Activated CD4-positive, alpha-beta T cell treated with anti-CD3 and anti-CD28 coated beads, Interleukin-2, amount 50 U/mL, for 48 hours (primary cell): ENCODE measurements around the gene TRIM44.
"Not testable (repeated sequence)": the region's sequence is repeated elsewhere in the genome, so short reads cannot be mapped to it uniquely, and the experiment has no call there.

Experiments used
- DNase-seq, 2 experiments: peaks; one replicate each; pipeline ENCODE4 v3.0.0-alpha.2; 2020

Gene TRIM44

DNA sequence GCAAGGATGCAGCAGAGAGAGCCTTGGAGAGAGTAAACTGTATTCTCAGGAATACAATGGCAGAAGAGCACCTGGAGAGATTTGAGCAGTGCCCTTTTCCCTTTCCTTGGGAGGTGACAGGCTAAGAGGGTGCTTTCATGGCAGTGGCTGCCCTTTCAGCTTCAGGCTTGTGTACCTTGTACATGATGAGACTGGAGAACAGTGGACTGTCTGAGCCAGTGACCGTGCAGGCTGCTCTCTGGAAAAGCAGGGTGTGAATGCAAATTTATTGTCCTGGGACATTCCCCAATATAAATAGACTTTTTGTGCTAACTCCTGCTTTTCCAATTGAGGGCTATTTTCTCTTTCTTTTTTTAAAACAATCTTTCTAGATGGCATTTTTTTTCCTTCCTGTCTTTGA, 99.3 kb downstream of the TRIM44 start:
- no peak for DNase-seq

GRCh38 chr11:35763301-35763700, 100.7 kb downstream of the TRIM44 start:
- DNase-seq, result no peak

DNA sequence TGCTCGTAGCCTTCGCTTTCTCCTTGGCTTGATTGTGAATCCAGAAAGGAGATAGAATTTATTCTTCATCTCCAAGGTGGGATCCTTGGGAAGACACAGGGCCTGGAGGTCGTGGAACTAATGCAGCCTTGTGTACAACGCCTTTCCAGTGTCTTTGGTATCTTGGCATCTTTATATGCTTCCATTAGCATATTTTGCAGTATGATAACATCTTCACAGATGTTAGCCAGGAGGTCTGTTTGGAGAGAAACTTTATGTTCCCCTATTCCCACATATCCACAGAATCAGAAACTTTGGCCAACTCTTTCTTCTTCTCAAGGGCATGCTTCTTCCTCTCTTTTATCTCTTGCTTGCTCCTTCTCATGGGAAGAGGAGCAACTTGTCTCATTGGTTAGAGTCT, 101.2 kb downstream of the TRIM44 start:
- DNase-seq, result no peak

GRCh38 chr11:35764417-35764816, 101.8 kb downstream of the TRIM44 start:
- DNase-seq, result no peak

GRCh38 chr11:35765211-35765610, 102.6 kb downstream of the TRIM44 start:
- no peak for DNase-seq

DNA sequence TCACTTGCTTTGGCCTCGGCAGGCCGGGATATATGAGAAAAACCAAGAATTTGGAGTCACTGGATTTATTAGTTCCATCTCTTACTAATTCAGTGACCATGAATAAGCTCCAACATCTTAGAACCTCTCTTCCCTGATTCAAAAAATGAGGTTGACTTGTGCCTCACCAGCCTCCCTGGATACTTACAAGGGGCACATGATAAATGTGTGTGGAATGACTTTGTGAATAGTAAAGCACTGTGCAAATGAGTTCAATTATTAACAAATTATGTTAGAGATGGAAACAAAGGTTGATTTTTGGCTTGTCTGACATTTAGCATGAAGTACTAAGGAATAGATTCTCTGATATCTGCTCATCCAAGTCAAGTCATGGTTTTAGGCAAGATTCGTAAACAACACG, 104.1 kb downstream of the TRIM44 start:
- DNase-seq, result no peak

- not testable (repeated sequence) for DNase-seq
Measured at GRCh38 chr11:35770425-35770824, 107.8 kb downstream of the TRIM44 start.

DNA sequence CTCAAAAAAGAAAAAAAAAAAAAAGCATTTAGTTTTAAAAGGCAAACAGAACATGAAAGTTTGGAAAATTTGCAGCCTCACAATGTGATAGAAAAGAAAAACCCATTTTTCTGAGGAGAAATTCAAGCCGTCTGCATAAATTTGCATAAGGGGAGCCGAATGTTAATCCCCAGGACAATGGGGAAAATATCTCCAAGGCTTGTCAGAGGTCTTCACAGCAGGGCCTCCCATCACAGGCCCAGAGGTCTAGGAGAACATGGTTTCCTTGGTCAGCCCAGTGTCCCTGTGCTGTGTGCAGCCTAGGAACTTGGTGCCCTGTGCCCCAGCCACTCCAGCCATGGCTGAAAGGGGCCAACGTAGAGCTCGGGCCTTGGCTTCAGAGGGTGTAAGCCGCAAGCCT, 109.1 kb downstream of the TRIM44 start:
- DNase-seq, result no peak

DNA sequence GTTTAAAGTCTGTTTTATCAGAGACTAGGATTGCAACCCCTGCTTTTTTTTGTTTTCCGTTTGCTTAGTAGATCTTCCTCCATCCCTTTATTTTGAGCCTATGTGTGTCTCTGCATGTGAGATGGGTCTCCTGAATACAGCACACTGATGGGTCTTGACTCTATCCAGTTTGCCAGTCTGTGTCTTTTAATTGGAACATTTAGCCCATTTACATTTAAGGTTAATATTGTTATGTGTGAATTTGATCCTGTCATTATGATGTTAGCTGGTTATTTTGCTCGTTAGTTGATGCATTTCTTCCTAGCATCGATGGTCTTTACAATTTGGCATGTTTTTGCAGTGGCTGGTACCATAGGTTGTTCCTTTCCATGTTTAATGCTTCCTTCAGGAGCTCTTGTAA, 114.7 kb downstream of the TRIM44 start:
- not testable (repeated sequence) for DNase-seq

GRCh38 chr11:35778943-35779342, 116.4 kb downstream of the TRIM44 start:
- DNase-seq, result not testable (repeated sequence)

- DNase-seq, result no peak
Measured at GRCh38 chr11:35779409-35779808, 116.8 kb downstream of the TRIM44 start.

GRCh38 chr11:35780951-35781860, 118.6 kb downstream of the TRIM44 start:
- DNase-seq, result no peak

GRCh38 chr11:35781861-35782470, 119.4 kb downstream of the TRIM44 start:
- no peak for DNase-seq

DNA sequence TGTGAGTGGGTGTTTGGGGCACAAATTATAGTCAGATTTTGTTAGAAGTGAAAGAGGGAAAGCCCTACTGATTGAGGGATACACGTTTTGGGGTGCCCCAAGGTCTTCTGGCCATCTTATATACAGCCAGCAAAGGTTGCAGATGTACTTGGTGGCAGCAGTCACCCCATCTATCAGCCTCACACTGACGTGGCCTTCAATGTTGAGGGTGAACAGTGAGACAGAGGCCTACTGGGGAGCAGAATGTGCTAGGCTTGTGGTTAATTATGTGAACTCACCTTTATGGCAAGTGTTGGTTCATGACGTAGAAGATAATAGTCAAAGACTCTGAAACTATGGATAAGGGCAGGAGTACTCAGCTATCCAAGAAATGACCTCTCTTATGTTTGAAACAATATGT, 121.2 kb downstream of the TRIM44 start:
- no peak for DNase-seq

DNA sequence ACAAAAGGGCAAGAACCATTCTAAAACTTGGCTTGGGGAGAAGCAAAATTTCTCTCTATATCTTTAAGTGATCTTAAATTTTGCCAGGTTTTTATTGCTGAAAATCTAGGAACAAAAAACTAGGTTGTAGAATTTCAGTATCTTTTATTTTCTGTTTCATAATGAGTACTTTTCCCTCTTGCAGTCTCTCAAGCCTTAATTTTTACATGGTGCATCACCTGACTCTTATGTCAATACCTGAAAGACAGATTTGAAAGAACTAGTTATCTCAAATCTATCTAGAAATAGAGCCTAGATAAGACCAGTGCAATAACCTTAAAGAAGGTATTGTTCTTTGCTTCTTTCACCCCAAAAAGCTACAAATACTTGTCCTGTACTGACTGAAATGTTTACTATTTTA, 122.1 kb downstream of the TRIM44 start:
- DNase-seq, result no peak

GRCh38 chr11:35785287-35786167, 123.0 kb downstream of the TRIM44 start:
- DNase-seq, result no peak

- no peak for DNase-seq
Measured at GRCh38 chr11:35786188-35786587, 123.6 kb downstream of the TRIM44 start.

DNA sequence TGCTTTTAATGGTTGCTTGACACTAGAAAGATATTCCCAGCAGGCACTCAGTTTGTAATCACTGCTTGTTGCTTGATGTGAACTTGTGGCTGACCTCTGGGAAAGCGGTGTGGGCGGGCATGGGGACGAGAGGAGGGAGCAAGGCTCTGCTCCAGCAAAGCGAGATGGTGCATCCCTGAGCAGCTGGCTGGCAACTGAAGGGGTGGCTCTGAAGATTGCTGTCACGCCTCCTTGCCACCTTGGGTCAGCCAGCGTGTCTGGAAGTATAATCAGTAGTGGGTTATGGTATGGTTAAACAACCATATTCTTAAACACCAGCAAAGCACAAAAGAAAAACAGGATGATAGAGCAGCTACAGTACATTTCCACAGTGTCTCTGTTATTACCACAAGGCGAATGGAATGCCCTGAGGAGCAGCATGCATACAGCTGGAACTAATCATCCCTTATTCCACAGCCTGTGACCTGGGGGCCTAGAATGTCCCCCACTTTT, 124.5 kb downstream of the TRIM44 start:
- DNase-seq, result no peak

- no peak for DNase-seq
Measured at GRCh38 chr11:35787626-35788025, 125.1 kb downstream of the TRIM44 start.

DNA sequence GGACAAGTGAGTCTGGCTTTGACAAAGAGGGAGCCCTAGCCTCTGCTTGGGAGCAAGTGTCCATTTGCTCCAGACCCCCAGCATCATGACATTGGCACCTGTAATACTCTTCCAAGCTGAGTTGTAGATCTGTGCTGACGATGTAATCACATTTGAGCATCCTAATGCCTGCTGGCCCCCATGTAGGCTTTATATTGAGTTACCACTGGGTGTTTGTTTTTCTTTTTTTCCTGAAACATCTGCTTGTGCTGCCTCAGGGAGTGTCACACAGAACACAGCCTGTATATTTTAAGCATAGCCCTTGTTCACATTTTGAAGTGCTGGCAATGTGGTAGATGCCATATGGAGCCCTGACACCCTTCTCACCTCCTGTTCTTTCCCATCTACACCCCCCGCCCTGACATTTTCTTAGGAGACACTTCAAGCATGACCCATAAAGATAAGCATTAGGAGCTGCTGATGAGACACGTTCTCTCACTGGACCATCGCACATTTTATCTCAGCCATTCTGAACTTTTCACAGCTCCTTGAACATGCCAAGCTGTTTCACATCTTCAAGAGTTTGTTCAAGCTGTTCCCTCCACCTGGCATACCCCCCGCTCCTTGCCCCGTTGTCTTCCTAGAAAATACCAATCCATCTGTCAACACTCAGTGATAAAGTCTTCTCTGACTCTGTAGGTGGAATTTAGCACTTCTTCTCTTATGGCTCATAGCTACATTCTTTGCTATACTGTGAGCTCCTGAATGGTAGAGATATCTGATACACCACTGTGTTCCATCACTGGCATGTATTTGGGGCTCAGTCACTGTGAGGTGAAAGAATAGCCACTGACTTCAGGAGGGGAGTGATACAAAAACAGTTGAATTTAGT, 128.7 kb downstream of the TRIM44 start:
- no peak for DNase-seq

DNA sequence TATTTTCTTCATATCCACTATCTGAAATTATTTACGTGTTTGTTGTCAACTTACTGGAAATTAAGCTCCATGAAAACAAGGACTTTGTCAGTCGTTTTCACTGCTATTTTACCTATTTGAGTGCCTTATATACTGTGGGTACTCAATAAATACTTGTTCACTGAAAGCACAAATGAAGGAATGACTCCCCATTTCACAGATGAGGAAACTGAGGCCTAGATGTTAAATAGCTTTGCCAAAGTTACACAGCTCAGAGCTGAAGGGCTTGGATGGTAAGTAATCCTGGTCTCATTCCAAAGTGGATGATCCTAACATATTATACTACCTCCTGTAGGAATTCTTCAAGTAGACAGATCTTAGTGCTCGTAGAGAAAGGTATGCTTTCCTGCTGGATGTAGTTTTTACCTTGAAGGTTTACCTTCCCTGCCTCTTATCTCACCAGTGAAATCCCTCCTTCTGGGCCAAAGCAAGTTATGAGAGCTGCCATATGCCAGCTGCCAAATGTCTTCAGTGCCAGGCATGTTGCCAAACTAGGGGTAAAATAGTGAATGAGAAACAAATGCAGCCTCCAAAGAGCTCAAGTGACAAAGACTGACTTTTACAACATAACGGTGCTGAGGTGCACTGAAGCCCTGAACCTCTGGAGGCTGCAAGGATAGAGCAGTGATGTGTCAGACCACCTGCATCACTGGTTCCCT, 129.7 kb downstream of the TRIM44 start:
- DNase-seq, result no peak

DNA sequence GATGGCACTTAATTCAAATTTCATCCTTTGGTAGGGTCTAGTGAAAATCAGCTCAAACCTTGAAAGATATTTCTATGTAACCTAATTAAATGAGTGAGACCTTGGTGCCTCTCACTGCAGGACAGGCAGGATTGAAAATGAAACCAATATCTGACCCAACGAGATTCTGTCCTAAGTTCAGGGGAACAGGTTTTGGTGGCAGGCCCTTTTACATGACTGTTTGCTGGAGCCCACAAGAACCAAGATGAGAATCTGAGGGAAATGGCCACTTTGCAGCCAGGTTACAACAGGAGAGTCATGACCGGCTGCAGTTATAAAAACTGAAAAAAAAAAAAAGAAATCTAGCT, 130.2 kb downstream of the TRIM44 start:
- DNase-seq, result no peak
